HK-2 (cell line): ENCODE data around the gene MYLK.

ENCODE experiments used
- DNase-seq: peaks from one replicate; pipeline ENCODE4 v3.0.0-alpha.2; 2018; ENCODE audit not compliant: unreplicated experiment

Gene MYLK

DNA sequence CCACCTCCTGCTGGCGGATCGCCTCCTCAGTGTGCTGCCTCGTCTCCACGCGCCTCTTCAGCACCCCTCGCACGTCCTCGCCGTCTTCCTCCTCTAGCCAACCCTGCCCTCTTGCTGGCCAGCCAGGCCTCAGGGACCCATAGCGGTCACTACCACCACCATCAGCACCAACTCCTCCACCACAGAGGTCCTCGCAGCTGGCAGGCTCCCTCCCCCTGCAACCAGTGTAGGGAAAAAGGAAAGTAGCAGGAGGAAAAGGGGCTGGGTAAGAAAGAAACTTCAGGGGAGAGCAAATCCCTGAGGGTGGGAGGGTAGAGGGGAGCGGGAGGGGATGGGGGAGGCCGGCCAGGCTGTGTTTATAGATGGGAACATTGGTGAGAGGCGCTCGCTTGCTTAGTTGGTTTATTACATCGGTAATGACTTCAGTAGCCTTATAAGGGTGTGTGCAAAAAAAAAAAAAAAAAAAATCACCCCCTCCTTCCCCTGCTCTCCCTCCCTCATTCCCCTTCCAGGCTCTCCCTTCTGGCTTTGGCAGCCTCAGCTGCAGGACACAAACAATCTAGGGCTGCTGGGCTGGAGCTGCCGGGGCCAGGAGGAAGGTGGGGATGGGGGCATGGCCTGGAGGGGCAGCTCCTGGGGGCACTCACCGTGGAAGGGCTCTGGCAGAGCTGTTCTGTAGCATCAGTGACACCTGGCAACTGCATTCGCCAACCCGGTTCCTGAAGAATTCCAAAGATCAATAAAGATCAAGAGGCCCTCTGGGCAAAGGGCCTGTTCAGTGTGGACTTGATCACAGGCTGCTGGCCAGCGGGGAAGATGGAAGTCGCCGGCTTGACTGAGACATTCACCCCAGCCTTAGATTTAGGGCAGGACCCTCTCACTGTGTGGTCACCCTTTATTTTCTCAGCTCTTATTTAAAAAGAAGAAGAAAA lies 183.1 kb downstream of the MYLK start:
- DNase-seq, result no peak

DNA sequence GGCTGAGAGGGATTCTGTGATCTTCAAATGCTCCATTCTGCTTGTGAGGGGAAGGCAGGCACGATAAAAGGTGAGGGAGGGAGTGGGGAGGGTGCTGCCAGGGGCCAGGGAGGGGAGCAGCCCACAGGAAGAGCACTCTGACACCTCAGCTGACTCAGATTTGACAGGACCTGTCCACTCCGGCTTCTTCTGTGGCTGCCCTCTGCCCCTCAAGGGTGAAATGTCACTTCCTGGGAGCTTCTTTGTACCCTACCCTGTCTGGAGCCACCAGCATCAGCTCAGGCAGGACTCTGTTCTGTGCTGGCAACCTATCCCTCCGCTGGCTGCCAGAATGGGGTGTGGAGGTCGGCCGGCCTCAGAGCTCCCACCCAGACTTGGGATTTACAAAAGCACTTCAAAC lies 185.3 kb downstream of the MYLK start:
- no peak for DNase-seq

DNA sequence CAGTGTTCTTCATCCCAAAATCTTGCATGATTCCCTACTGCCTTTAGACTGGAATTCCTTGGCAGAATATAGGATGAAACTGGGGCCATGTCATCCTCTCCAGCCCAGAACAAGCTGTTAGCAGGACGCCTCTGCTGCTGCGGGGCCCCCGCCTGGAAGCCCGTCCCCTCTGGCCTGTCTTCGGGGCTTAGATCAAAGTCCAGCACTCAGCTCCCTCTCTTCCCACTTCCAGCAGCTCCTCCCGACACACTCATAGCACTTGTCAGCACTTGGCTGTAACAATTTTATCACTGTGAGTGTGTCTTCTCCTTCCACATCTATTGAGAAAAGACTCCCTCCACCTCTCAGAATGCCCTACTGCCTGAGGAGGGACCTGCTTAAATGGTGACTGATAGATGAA lies 187.3 kb downstream of the MYLK start:
- DNase-seq, result no peak

DNA sequence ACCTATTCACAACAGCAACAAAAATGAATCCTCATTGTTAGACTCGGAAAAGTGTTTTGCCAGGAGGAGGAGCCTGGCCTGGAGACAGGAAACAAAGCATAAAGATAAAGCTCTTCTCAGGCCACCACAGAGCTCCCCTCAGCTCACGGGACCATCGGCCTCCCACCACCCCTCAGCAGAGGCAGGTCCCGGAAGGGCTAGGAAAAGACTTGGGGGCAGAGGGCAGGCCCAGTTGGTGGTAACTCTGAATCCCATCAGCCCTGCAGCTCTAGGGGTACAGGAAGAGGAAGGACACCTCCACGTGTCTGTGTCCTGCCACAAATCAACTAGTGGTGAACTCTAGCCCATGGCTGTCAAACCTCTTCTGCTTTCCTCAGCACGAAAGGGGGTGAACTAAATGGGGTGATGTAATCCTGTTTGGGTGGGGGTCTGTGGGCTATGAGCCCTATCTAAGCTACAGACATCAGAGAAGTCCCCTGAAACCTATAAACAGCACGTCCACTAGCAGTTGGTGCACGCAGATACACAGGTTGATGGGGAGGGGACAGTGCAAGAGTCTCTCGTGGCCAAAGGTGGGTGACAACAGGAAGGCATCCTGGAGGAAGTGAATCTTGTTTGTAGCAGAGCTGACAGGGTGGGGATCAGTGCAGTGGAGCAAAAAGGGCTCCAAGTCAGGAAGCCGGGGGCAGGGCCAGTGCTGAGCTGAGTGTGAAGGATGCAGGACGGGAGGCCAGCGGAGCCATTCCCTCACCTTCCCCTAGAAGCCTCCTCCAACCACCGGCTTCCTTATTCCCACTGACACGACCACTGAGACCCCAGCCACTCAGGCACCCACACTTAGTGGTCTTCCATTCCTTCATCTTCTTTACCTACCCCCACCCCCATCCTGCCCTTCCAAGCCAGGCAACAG lies 188.1 kb downstream of the MYLK start:
- no peak for DNase-seq

DNA sequence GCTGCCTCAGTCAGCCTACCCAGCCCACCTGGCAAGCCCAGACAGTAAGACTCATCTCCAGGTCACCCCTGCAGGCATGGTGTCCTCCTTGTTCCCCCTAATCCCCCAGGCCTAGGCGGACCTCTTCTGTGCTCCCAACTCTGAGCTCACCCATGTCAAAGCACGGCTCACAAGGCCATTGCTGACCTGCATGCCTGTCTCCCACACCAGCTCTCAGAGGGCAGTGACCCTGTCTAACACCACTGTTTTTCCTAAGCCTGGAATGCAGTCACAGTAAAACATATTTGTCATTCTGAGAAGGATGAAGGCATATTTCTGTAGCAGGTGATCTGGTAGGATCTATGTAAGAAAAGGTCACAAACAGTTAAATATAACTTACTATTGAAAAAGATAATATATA lies 189.0 kb downstream of the MYLK start:
- no peak for DNase-seq

DNA sequence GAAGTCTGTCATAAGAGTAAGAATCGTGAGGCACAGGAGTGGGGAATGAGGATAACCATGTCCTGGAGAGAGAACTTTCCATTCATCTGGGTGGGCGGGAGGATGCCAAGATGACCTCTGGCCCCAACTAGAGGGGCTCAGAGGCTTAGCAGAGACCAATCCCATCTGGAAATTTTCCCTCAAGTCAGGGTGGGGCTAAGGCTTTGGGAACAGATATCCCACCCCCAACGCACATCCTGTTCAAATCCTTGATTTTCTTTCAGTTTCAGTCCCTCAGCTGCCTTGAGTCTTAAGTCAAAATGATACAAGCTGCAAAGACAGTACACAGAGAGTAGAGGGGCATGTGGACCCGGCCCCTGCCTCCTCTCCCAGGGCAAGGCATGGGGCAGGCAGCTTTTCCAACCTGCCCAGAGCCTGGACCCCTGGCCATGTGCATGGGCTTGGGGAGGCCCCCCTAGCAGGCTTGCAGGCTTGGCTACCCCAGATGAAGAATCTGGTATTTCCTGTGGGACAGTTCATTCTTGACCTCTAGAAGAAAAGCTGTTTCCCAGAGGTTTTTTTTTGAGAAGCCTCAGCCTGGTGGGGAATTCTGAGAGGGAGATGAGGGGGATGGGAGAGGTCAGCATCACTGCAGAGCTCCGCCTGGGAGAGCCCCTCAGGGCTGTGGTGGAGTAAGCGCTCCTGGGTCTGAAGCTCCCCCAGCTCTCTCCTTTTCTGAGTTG lies 189.6 kb downstream of the MYLK start:
- no peak for DNase-seq

DNA sequence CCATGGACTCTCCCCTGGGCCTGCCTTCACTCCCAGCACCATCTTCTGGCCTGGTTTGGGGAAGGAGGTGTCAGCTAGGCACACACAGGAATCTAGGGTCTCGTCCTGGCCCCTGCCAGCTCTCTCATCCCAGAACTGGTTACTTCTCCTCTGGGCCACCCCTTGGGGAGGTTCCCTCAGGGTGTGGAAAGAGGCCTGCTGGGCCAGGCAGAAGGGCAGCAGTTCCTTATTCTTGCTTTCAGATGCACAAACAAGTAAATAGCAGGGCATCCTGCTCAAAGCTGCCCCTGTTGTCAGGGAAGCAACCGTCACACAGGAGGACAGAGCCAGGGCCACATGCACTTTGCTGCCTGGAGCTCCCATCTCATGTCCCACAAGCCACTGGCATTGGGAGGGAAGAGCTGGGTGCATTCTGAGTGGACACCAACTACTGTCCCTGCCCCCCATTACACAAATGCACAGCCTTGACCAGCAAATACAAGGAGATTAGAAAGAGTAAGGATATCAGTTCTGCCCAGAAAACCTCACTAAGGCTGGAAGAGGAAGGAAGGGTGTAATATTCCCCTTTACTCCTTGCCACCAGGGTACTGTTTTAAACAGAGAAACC lies 190.4 kb downstream of the MYLK start:
- DNase-seq, result no peak

DNA sequence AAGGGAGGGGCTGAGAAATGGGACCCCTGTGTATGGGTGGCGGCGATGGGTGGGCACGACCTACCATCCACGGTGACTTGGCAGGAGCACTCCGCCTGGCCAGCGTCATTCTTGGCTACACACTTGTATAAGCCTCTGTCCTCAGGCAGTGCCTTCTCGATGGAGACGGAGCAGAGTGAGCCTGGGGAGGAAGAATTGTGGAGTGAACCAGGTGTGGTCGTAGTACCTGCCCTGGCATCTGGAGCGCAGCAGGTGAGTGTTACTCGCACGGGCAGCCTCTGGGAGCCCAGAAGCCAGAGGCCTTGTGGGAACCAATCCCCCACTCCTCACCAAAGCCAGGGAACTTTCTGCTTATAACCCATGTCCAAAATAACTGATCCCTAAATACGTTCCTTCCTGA lies 191.5 kb downstream of the MYLK start:
- no peak for DNase-seq

DNA sequence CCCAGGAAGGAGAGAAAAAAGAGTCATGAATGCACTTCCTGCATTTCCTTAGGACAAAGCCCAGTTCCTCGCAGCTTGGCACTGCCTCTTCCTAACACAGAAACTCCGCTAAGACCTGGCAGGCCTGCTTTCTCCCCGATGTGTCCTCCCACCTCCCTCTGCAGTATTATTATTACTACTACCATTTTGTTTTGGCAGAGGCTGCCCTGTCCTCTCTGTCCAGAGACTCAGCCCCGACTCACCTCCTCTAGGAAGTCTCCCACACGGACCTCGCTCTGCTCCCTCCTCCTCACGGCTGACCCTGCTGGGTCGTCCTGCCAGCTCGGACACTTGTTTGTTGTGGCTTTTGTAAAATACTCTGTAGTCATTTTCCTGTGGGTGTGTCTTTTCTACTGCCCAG lies 192.1 kb downstream of the MYLK start:
- no peak for DNase-seq

DNA sequence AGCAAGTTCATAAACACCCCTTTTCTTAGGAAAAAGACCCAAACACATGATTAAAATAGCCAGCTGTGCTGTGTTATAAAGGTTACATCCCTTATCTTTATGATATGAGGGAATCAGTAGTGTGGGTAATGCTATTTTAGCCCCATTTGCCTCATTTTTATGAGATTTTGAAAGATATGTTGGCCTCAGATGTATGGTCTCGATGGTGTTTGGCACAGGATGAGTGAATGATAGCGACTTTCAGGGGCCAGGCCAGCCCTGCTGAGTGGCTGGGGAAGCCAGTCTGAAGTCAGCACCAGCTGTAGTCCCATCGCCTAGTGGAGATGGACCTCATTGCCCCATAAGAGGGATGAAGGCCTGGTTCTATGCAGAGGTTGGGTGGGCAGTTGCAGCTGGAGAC lies 194.3 kb downstream of the MYLK start:
- DNase-seq, result no peak

DNA sequence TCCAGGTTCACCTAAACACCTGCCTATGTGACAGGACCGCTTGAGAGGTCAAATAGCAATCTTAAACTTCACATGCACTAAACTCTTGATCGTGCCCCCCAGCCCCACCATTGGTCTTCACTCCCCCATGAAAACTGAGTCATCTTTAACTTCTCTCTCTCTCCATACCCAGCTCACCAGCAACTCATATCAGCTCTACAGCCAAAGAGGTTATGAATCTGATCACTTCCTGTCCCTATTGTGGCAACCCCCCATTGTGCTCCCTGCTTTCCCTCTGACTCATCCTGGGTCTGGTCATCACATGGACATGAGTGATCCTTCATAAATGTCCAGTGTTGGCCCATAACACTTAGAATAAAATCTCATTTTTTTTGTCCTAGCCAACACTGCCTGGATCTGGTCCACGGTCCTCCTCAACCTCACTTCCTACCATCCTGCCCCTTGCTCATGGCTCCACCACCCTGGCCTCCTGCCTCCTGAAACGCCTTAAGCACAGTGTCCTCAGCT lies 195.8 kb downstream of the MYLK start:
- DNase-seq, result peak; percentile 71

DNA sequence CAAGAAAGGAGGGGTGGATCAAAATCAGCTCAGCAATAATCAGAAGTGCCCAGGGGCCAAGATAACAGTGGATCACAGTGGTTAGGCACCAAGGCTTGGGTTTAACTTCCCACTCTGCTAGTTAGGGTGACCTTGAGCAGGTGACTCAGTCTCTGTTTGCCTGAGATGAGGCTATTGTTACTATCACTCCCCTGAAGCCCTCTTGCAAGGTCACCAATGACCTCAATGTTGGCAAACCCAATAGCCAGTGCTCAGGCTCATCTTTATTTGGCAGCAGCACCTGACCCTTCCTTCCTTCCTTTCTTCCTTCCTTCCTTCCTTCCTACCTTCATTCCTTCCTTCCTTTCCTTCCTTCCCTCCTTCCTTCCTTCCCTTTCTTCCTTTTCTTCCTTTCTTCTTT lies 196.8 kb downstream of the MYLK start:
- no peak for DNase-seq

DNA sequence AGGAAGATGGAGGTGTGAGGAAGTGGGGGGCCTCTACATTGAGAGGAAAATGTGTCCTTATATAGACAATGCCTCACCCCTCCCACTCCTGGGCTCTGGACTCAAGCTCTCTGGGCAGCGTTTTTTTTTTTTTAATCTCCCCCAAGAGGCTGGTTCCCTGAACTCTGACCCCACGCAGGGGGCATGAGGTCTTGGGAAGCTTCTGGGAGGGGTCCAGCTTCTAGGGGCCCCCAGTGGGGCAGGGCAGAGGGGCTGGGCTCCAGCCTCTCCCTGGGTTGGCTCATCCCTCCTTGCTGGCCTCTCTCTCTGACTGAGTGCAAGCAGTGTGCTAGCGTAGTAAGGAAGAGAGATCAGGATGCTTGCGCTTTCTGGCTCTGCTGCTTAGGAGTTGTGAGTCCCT lies 197.9 kb downstream of the MYLK start:
- no peak for DNase-seq

DNA sequence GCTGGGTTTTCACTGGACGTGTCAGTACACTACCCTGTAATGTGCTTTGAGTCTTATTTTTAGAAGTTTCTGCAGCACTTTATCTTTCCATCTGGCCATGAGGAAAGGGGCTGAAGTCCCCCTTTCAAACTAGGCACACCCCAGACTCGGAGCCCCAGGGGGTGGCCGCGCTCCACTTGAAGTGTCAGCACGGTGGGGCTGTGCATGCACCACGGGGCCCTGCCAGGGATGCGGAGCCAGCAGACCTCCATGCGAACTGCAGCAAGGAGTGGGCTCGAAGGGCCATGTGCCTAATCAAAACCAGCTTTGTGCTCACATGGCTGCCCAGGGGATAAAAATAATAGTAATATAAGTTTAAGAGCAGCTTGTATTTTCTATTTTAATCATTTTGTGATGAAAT lies 198.4 kb downstream of the MYLK start:
- DNase-seq, result no peak

DNA sequence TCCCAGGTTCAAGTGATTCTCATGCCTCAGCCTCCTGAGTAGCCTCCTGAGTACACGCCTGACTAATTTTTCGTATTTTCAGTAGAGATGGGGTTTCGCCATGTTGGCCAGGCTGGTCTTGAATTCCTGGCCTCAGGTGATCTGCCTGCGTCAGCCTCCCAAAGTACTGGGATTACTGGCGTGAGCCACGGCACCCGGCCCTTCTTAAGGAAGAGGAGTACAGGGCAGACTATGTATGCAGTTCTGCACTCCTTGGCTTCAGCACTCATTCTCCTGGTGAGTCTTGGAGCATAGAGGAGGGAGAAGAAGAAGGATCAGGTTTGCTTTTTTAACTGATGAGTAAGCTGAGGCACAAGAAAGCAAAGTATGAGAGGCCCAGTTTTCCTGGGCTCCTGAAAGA lies 199.5 kb downstream of the MYLK start:
- no peak for DNase-seq

DNA sequence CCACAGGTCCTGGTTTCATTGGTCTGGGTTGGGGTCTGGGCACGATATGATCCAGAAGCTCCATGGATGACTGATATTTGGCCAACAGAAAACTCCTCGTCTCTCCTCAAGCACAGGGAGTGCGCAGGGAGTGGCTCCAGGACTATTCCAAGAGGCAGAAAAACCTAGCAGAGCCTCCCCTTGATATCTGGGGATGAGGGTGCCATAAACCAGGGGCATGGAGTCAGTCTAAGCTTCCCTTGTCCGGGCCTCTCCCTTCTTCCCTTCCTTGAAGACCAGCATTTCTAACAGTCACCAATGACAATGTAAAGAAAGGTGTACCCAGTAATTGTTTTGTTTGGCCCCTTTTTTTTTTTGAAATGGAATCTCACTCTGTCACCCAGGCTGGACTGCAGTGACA lies 199.9 kb downstream of the MYLK start:
- DNase-seq, result no peak

DNA sequence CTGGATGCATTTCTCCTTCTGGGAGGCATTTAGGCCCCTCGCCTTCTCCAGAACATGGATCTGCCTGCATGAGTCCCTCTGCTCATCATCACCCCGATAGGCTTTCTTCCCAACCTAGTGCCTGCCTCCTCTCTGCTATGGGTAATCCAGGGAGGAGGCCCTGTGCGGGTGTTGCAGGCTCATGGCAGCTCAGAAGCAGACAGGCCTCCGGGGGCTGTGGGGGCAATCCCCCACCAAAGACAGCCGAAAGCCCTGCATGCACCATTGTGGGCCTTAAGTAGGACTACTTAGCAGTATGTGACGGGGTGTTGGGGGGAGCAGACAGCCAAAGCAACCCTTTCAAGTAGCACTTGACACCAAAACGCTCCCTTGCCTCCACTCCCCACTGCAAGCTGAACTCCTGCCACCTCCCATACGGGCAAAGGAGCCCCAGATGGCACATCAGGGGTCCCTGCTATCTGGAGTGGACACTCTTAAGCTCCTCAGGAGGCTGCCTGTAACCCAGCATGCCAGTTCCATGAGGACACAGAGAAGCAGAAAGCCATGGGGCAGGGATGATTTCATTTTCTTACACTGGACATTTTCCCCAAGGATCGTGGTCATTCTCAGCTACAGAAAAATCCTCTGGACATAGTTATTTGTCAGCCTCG lies 200.5 kb downstream of the MYLK start:
- DNase-seq, result no peak

DNA sequence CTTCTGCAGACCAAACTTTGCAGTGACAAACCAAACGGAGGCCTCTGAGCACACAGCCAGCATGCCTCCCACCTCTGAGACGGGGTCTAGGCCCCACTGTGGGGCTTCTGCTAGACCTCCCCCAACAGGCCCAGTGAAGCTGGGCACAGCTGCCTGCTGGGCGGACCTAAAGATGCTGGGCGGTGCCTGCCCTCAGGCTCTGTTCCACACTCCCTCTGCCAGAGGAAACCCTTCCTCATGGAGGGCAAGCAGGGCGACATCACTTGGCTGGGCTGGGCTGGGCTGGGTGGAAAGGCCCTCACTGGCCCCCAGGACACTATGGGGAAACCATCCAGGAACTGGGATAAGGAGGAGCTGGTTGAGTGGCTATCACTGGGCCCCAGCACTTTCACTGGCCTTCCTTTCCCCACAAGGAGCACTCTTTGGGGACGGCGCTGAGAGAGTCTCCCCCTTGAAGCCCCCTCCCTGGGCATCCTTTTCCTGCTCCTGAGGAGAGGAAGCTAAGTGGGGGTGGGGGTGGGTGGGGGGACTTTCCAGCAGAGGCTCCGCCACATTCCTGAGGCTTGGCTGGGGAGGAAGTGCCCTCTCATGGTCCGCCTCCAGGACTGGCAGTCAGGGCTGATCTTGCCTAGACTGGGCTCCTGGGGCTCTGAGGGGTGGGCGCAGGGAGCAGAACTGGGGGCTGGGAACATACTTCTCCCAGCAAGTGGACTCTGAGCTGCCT lies 201.2 kb downstream of the MYLK start:
- DNase-seq, result peak; percentile 48

DNA sequence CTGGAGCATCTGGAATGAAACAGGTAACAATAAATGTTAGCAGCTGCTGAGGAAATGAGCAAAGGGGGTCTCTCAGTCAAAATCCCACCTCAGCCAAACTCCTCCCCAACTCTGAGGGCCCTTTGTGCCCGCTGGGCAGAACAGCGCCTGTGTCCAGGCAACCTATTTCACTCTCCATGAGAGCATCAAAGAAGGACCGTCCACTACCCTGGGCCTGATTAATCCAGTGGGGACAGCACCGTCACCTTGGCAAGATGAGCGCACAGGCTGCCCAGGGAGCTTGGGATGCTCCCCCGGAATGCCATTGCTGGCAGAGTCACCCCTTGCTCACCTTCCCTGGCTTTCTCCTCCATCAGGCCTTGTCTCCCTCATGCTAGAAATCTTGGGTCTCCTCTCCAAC lies 201.8 kb downstream of the MYLK start:
- no peak for DNase-seq

DNA sequence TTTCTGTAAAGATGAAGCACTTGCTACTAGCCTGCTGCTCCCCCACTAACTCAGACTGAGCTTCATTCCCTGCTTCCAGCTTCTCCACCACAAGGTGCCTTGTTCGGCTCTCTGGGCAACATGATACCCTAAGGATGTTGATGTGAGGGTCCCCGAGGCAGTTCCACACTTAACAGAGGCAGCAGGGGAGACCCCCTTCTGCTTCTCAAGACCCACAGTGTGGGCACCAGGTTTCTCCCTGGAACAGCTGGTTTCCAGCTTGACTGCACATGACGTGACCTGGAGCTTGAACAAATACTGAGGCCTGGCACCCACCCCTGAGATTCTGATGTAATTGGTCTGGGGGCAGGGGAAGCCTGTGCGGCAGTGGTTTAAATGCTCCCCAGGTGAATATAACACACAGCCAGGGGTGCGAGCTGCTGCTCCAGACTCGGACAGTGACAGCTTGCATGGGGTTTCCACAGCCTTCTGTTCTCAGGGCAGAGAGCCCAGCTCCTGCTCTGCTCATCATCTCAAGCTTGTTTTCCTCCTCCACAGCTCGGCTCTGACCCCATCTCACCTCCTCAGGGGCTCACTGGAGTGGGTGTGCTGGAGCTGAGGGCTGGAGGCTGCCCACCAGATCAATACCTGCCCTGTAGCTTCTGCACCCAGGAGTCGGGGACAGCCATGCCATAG lies 204.3 kb downstream of the MYLK start:
- DNase-seq, result no peak
